ENCODE measurements around the gene DNAJB4.
"Not testable (repeated sequence)": the region's sequence is repeated elsewhere in the genome, so short reads cannot be mapped to it uniquely, and the experiment has no call there.

The DNAJB4 gene

DNA sequence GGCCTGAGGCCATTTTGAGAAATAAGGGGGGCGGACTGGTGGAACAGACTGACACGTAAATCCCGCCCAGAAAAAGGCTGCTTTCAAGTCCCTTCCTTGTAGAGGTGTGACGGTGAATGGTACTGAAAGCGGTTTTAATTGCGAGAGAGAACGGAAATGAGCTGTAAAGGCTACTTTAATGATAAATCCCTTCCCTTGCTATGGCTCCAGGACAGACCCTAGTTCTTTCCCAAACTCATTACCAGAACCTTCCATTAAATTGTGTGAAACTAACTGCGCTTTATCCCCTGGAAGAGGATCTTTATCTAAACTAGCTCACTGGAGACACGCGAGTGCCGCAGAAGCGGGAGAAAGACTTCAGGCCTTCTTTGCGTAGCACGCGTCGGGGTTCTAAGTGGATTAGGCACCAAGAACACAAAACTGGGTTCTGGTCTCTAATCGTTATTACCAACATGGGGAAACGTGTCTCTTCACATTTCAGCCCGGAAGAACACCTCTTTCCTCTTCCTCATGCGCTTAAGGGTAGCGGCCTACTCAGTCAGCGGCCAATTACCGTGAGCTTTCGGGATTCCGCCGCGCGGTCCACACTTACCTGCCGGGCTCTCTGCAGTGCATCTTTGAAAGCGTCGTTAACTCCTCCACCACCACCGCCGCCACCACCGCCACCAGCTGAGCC is 26.3 kb upstream of the DNAJB4 start:
- in situ Hi-C loops (cut with HindIII; ENCODE audit: low pct_unique_long_range_greater_than_20kb, low sequenced_read_pairs), result no loop called here

DNA sequence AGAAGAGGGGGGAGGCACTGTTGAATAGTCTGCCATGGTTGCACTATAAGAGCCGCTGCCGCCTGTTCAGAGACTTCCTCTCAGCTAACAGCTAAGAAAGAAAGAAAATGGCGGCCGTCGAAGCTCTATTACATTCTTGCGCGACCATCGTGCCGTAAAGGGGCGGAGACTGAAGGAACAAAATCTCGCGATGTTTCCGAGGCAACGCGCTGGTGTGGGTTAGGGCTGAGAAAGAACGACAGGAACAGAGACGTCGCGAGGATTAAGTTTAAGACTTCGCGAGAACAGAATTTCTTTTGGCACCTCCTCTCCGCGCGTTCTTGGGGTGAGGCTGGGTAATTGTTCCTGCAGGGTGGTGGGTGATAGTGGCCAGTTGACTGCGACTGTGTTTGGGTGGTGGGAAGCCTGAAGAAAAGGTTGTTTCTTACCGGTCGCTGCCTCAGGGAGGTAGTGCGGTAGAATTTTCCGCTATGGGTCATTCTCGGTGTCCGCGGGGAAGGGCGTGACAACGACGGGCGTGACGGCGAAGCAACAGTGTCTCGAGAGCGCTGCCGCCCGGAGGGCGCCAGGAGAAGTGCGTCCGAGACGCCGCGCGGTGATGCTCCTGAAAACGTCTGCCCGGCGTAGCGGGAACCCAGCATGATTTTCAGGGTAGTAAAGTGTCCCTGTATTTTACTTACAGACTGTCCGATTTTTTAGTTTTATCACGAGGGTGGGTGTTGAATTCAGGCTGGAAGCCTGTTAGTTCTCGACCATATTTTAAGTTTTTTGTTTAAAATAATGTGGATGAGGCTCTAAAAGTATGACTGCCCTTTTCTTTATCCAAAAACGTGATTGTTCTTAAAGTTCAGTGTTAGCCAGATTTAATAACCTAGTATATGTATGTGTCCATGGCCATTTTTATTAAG is 25.5 kb upstream of the DNAJB4 start, which contains the start of gene FUBP1:
Gene FUBP1, minus strand, starts transcription at position 104 of the 908 bp plus-strand sequence. Its CDS starts 68 bp downstream, at position 36.
- no peak for TF ChIP-seq JUND (IDR thresholded peaks at IDR 0.05; ENCODE audit: low read depth)
- in situ Hi-C loops (cut with HindIII; ENCODE audit: low pct_unique_long_range_greater_than_20kb, low sequenced_read_pairs), result no loop called here
- DNase-seq (ENCODE audit: low read depth in 1 of 2, low spot score in 1 of 2), result peak; percentile 38 to 98

More for the DNA sequence above, 26.3 kb upstream of the DNAJB4 start:
- DNase-seq (ENCODE audit: low read depth in 1 of 2, low spot score in 1 of 2), result peak; percentile 2 to 92
- no peak for TF ChIP-seq JUND (IDR thresholded peaks at IDR 0.05; ENCODE audit: low read depth)

DNA sequence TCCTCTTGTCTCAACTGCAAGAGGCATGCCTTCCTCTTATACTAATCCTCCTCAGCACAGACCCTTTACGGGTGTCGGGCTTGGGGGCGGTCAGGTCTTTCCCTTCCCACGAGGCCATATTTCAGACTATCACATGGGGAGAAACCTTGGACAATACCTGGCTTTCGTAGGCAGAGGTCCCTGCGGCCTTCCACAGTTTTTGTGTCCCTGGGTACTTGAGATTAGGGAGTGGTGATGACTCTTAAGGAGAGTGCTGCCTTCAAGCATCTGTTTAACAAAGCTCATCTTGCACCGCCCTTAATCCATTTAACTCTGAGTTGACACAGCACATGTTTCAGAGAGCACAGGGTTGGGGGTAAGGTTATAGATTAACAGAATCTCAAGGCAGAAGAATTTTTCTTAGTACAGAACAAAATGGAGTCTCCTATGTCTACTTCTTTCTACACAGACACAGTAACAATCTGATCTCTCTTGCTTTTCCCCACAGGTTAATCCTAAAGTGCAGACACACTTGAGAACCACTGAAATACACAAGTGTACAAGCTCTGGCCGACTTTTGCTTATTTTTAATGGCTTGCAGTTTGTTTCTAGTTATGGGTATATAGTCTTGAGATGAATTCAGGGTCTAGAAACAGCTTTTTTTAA is 21.3 kb upstream of the DNAJB4 start:
- in situ Hi-C loops (cut with HindIII; ENCODE audit: low pct_unique_long_range_greater_than_20kb, low sequenced_read_pairs); DNase-seq (ENCODE audit: low read depth in 1 of 2, low spot score in 1 of 2): not testable (repeated sequence)

DNA sequence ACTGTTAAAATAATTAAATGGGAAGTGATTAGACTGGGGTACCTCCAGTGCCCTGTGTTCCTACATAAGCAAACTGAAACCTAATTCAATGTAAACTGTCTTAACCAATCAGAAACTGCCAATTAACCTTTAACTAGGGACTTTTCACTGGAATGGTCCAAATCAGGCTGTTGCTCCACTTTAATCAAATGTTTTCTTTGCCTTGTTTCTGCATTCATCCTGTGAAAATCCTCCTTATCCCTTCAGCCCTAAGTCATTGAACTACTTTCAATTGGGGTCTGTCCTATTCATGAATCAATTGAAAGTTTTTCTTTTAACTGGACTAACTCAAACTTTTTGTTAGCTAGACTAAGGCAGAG is 20.8 kb upstream of the DNAJB4 start:
- in situ Hi-C loops (cut with HindIII; ENCODE audit: low pct_unique_long_range_greater_than_20kb, low sequenced_read_pairs), result no loop called here
- no peak for TF ChIP-seq JUND (IDR thresholded peaks at IDR 0.05; ENCODE audit: low read depth)

DNA sequence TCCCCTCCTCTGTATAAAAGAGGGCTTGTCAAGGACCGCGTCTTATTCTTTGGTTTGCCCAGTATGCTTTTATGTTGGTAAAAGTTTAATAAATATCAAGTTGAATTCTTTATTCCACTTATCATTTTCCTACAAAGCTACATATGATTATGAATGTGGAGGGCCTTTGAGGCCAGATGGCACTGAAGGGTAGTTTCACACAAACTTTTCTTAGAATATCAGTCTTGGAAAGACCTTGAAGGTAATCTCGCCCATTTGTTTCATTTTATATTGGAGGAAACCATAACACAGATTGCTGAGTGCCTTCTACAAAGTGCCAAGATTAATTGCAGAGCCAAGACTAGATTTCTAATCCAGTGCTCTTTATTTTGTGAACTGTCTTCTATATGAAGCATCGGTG is 20.1 kb upstream of the DNAJB4 start:
- in situ Hi-C loops (cut with HindIII; ENCODE audit: low pct_unique_long_range_greater_than_20kb, low sequenced_read_pairs), result no loop called here
- no peak for DNase-seq (ENCODE audit: low read depth in 1 of 2, low spot score in 1 of 2)
- no peak for TF ChIP-seq JUND (IDR thresholded peaks at IDR 0.05; ENCODE audit: low read depth)

More for the DNA sequence above, 20.8 kb upstream of the DNAJB4 start:
- DNase-seq (ENCODE audit: low read depth in 1 of 2, low spot score in 1 of 2), result no peak

DNA sequence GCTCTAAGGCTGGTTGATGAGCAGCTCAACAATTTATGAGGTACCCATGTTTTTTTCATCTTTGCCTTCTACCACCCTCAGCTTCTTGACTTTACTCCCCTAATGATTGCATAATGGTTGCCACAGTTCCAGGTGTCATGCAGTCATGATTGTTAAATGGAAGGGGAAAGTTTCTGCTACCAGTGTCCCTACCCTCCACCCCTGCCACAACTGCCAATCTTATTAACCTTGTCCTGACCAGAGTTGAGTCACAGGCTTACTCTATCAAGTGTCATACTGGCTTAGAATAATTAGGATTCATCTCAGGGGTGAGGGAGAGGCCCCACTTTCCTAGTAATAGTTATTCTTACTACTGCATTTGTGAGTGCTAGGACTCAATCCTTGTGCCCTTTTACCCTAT is 17.9 kb upstream of the DNAJB4 start:
- no peak for DNase-seq (ENCODE audit: low read depth in 1 of 2, low spot score in 1 of 2)
- no peak for TF ChIP-seq JUND (IDR thresholded peaks at IDR 0.05; ENCODE audit: low read depth)
- in situ Hi-C loops (cut with HindIII; ENCODE audit: low pct_unique_long_range_greater_than_20kb, low sequenced_read_pairs), result no loop called here

DNA sequence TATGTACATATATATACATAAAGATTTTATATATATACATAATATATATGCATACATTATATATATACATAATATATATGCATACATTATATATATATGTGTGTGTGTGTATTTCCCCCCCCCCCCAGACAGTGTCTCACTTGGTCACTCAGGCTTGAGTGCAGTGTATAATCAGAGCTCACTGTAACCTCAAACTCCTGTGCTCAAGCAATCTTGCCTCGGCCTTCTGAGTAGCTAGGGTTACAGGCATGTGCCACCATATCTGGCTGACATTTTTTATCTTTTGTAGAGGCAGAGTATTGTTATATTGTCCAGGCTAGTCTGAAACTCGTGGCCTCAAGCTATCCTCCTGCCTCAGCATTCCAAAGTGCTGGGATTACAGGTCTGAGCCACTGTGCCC is 16.8 kb upstream of the DNAJB4 start:
- DNase-seq (ENCODE audit: low read depth in 1 of 2, low spot score in 1 of 2), result no peak
- no peak for TF ChIP-seq JUND (IDR thresholded peaks at IDR 0.05; ENCODE audit: low read depth)
- in situ Hi-C loops (cut with HindIII; ENCODE audit: low pct_unique_long_range_greater_than_20kb, low sequenced_read_pairs), result no loop called here

DNA sequence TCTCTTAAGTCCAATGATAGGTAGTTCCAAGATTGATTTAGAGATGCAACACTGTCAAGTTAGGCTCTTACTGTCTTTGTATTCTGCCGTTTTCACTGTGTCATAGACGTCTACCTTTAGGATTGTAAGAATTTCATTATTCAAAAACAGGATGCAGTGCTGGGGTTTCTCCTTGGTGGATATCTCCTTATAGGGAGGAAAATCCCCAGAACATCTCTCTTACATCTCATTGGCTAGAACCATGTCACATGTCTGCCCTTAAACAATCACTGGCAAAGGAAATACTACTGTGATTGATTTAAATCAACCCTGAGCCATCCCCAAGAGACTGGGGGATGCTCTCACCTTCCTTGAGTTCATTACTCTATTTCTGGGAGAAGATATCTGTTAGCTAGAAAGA is 15.0 kb upstream of the DNAJB4 start:
- TF ChIP-seq JUND (IDR thresholded peaks at IDR 0.05; ENCODE audit: low read depth), result no peak
- in situ Hi-C loops (cut with HindIII; ENCODE audit: low pct_unique_long_range_greater_than_20kb, low sequenced_read_pairs), result no loop called here
- no peak for DNase-seq (ENCODE audit: low read depth in 1 of 2, low spot score in 1 of 2)

DNA sequence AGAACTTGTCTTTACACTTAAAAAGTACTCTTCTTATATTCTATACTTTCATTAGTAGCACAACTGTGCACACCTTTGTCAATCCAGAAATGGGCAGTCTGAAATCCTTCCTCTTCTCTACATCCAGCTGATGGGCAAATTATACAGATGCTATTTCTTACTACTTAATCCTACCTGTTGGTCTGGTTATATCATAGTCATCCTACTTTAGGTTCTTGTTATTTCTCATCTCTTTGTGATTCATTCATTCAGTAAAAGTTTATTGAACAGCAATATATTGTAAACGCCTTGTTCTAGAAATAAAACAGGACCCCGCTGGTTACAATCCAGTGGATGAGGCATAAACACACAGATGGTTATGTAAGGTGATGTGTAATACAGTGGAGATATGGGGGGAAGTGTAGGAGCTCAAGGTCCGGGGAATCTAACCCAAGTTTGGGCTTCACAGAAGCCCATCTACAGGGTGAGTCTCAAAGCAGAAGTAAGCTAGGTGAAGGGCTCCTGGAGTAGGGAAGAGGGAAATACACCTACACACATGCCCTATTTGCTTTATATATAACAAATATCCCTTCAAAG is 14.0 kb upstream of the DNAJB4 start:
- TF ChIP-seq JUND (IDR thresholded peaks at IDR 0.05; ENCODE audit: low read depth), result no peak
- no peak for DNase-seq (ENCODE audit: low read depth in 1 of 2, low spot score in 1 of 2)
- in situ Hi-C loops (cut with HindIII; ENCODE audit: low pct_unique_long_range_greater_than_20kb, low sequenced_read_pairs), result no loop called here

DNA sequence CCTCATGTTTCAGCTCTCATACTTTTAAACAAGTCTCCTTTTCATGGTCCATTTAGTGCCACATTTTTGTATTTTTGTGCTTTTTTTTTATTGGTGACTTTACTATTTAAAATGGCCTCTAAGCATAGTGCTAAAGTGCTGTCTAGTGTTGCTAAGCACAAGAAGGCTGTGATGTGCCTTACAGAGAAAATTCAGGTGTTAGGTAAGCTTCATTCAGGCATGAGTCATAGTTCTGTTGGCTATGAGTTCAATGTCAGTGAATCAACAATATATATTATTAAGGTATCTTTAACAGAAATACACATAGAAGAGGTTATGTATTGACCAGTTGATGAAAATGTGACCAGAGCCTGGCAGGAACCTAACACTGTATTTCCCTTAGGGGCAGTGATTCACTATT is 13.1 kb upstream of the DNAJB4 start:
- in situ Hi-C loops (cut with HindIII; ENCODE audit: low pct_unique_long_range_greater_than_20kb, low sequenced_read_pairs), result no loop called here
- no peak for TF ChIP-seq JUND (IDR thresholded peaks at IDR 0.05; ENCODE audit: low read depth)
- no peak for DNase-seq (ENCODE audit: low read depth in 1 of 2, low spot score in 1 of 2)

DNA sequence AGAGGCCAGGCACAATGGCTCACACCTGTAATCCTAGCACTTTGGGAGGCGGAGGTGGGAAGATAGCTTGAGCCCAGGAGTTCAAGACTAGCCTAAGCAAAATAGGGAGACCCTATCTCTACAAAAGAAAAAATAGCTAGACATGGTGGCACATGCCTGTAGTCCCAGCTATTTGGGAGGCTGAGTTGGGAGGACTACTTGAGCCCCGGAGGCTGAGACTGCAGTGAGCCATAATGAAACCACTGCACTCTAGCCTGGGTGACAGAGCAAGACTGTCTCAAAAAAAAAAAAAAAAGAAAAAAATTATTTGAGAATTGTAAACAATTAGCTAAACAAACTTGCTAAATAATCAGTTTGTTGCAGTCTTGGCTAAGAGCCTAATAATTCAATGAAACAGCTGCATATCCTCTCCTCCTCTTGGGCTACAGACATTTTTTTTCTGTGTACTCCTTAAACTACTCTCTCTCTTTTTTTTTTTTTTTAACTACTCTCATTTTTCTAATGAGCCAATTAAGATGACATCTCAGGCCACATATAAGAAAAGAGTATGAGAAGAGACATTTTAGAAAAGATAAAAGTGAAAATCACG is 10.5 kb upstream of the DNAJB4 start:
- no peak for DNase-seq (ENCODE audit: low read depth in 1 of 2, low spot score in 1 of 2)
- in situ Hi-C loops (cut with HindIII; ENCODE audit: low pct_unique_long_range_greater_than_20kb, low sequenced_read_pairs), result no loop called here
- TF ChIP-seq JUND (IDR thresholded peaks at IDR 0.05; ENCODE audit: low read depth), result no peak

DNA sequence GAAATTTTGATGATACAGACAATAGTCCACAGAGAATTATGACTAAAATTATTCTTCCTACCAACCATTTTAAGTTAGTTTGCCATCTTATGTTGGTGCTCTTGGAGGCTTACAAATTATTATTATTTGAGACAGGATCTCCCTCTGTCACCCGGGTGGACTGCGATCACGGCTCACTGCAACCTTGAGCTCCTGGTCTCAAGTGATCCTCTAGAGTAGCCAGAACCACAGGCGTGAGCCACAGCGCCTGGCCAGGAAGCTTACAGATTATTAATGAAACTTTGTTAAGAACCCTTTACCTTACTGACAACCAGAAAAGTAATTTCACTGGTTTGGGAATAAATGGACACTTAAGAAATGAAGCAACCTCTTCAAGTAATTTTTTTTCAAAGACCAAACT is 8.0 kb upstream of the DNAJB4 start:
- DNase-seq (ENCODE audit: low read depth in 1 of 2, low spot score in 1 of 2), result no peak
- TF ChIP-seq JUND (IDR thresholded peaks at IDR 0.05; ENCODE audit: low read depth), result no peak
- in situ Hi-C loops (cut with HindIII; ENCODE audit: low pct_unique_long_range_greater_than_20kb, low sequenced_read_pairs), result no loop called here

DNA sequence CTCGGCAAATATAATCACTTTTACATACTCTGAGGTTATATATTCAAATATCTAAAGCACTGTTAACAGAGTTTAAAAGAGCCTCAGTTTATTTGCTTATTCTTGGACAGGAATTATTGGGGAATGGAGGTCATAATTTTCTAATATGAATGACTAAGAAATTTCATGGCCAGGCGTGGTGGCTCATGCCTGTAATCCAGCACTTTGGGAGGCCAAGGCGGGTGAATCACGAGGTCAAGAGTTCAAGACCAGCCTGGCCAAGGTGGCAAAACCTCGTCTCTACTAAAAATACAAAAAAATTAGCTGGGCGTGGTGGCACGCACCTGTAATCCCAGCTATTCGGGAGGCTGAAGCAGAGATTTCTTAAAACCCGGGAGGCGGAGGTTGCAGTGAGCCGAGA is 4.2 kb upstream of the DNAJB4 start:
- DNase-seq (ENCODE audit: low read depth in 1 of 2, low spot score in 1 of 2); in situ Hi-C loops (cut with HindIII; ENCODE audit: low pct_unique_long_range_greater_than_20kb, low sequenced_read_pairs): not testable (repeated sequence)
